TTC549 (cell line): ENCODE data around the gene TNP2.
"Not testable (repeated sequence)": the region's sequence is repeated elsewhere in the genome, so short reads cannot be mapped to it uniquely, and the experiment has no call there.

Experiments used
- FAIRE-seq: peaks from 2 replicates; lab custom pipeline; 2012; peaks lifted over from hg19 to GRCh38; lab: Jason Lieb, UNC

The TNP2 gene

DNA sequence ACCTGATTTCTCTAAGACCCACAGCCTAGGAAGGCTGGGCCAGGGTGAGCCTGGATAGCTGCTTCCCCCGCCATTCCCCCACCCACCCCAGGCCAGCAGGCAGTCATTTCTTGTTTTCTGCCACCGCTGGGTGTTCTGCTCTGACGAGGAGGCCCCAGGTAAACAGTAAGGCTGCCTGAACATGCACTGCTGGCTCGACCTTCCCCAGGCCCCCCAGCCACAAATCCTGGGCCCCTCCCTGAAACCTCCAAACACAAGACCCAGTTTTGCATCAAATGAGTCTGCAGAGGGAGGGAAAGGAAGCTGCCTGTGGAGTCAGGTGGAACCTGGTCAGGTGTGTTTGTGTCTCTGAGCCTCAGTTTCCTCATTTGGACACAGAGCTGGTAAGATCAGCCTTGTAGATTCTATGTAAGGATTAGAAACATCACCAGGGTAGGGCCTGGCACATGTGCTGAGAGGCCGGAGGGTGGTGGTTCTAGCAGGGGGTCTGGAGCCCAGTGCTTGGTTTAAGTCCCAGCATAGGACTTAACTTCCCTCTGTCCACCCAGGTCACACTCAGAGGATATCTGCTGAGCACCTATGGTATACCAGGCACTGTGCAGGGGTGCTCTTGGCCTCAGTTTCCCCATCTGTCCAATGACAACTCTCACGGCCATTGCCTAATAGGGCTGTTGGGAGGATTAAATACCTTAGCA is 30.9 kb upstream of the TNP2 start:
- no peak for FAIRE-seq

DNA sequence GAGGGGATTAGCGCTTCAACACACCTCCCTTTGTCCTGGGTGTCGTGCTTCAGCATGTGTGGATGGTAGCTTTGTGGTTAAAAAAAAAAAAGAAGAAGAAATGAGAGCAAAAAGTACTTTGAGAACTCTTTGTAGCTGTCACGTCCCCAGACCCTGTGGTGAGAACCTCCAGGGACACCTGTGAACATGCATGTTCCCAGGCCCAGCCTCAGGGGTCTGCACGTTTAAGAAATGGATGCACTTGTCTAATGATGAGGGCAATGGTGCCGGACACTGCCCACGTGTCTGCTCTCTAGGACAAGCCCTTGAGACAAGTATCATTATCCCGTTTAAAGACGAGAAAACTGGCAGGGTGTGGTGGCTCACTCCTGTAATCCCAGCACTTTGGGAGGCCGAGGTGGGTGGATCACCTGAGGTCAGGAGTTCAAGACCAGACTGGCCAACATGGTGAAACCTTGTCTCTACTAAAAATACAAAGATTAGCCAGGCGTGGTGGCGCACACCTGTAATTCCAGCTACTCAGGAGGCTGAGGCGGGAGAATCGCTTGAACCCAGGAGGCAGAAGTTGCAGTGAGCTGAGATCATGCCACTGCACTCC is 29.9 kb upstream of the TNP2 start:
- not testable (repeated sequence) for FAIRE-seq

DNA sequence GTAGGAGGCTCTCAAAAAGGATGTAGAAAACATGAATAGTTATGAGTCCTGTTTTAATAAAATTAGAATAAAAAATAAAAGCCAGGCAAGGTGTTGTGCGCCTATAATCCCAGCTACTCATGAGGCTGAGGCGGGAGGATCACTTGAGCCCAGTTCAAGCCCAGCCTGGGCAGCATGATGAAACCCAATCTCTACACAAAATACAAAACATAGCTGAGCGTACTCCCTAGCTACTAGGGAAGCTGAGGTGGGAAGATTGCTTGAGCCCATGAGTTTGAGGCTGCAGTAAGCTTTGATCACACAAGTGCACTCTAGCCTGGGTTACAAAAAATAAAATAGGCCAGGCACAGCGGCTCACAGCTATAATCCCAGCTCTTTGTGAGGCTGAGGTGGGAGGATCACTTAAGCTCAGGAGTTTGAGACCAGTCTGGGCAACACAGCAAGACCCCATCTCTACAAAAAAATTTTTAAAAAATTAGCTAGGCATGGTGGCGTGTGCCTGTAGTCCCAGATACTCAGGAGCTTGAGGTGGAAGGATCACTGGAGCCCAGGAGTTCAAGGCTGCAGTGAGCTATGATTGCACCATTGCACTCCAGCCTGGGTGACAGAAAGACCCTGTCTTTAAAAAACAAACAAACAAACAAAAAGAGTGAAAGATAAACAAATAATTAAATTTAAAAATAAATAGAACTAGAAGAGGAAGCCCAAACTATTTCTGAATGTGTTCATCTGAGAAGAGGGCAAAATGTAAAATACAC is 29.2 kb upstream of the TNP2 start:
- no peak for FAIRE-seq

- FAIRE-seq, result no peak
Measured at GRCh38 chr16:11297492-11298142, 28.5 kb upstream of the TNP2 start.

DNA sequence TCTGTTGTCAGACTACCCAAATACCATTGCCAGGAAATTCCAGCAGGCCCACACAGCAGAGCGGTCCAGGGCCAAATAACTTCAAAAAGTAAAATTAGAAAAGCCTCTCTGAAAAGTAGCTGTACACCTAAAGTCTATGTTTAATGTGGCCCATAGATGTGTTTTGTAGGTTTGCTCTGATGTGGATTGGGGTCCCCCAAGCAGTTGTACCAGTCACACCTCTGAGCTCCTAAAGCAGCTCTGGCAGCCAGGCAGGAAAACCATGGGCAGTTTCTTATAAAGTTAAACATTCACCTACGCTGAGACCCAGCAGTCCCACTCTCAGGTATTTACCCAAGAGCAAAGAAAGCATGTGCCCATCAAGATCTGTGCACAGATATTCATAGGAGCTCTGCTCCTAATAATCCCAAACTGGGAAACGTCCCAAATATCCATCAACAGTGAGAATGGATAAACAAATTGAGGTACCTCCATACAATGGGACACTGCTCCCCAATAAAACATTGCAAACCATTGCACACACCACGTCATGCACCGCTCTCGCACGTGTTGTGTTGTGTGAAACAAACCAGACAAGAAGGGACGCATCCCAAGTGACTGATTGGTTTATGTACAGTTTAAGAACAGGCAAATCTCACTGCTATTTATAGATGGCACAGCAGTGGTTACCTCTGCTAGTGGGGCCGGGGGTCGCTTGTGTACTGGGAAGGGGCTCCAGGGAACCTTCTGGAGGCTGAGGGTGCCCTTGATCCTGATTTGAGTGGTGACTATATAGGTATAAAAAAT is 27.8 kb upstream of the TNP2 start:
- no peak for FAIRE-seq

DNA sequence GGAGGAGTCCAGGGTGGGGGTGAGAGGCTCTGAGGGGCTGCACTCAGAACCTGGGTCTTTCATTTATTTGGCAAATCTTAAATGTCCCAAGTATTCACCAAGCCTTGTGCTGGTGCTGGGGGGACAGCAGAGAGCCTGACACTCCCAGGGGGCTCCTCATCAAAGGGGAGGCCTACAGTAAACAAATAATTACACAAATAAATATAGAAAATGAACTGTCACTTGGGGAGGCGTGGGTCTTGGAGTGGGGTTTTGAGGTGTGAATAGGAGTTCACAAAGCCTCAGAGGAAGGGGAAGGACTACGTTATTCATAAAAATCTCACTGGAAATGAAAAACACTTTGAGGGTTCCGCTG is 27.2 kb upstream of the TNP2 start:
- no peak for FAIRE-seq

DNA sequence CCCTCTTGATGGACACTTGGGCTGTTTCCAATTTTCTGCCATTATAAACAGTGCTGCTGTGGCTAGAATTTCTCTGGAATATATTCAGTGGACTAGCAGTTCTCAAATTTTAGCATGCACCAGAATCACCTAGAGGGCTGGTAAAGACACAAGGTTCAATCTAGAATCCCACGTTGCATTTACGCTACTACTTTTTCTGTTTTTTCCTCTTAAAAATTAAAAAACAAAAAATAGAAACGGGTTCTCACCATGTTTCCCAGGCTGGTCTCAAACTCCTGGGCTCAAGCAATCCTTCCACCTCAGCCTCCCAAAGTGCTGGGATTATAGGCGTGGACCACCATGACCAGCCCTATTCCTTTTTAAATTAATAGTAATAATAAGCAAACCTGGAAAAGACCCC is 26.5 kb upstream of the TNP2 start:
- no peak for FAIRE-seq

GRCh38 chr16:11292076-11292748 is 23.1 kb upstream of the TNP2 start:
- no peak for FAIRE-seq

GRCh38 chr16:11291091-11291703 is 22.1 kb upstream of the TNP2 start:
- FAIRE-seq, result no peak

DNA sequence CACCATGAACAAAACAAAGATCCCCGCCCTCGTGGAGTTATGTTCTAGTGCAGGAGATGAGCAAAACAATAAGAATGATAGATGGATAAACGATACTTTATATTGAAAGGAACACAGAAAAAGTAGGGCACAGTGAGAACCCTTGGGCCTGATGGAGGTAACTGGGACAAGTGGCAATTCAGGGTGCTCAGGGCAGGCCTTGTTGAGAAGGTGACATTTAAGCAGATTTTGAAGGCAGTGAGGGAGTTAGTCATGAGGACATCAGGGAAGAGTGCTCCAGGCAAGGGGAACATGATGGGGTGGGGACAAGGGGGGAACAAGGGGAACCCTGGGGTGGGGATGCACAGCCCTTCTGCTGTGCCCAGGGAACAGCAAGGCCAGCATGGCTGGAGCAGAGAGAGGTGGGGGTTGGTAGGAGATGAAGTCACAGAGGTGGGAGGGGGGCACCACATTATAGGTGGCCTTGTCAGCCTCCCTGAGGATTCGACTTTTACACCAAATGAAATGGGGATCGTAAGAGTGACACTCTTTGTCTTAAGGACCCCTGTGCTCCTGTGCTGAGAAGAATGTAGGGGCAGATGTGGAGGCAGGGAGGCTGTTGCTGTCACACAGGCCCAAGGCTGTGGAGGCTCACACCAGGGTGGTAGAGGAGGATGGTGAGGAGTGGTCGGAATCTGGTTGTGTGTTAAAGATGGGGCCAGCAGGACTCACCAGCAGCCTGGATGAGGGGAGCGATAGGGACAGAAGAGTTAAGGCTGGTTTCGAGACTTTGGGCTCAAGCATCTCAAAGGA is 21.2 kb upstream of the TNP2 start:
- FAIRE-seq, result no peak

DNA sequence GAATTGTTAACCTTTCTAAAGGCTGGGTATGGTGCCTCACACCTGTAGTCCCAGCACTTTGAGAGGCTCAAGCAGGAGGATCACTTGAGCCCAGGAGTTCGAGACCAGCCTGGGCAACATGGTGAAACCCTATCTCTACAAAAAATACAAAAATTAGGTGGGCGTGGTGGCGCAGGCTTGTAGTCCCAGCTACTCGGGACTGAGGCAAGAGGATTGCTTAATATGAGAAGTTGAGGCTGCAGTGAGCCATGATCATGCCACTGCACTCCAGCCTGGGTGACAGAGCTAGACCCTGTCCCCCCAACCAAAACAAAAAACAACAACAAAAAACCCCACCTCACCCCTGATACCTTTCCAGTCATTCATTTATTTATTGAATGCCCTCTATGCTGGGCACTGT is 20.6 kb upstream of the TNP2 start:
- not testable (repeated sequence) for FAIRE-seq

DNA sequence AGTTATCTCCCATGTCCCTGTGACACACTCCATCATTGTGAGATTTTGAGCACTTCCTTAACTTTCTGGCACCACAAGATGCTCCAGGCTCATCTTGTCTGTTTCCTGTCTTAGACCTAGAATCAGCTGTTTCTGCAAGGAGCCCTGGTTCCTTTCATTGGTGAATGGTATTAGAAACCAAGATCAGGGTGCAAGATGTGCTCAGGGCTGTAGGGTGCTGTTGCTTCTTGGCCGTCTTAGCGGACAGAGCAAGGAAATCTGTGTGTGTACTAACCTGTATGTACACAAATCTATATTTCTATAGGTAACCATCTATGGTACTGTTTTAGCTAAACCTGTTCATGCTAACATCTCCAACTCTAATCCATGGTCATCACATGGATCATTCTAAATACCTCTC is 20.1 kb upstream of the TNP2 start:
- no peak for FAIRE-seq

DNA sequence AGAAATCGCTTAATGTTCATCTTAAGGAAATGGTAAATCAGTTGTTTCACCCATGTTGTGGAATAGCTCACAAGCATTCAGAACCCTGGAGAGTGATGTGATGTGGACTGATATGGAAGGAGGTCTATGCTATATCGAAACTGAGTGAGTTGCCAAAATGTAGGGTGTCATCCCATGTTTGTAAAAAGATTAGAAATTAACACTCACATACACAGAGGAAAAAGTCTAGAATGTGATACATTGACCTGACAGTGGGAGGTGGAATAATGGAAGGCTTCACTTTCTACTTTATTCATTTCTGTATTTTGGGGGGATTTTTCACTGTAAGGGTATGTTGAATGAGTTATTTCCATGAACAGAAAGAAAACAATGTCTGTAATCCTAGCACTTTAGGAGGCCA is 16.7 kb upstream of the TNP2 start:
- no peak for FAIRE-seq

DNA sequence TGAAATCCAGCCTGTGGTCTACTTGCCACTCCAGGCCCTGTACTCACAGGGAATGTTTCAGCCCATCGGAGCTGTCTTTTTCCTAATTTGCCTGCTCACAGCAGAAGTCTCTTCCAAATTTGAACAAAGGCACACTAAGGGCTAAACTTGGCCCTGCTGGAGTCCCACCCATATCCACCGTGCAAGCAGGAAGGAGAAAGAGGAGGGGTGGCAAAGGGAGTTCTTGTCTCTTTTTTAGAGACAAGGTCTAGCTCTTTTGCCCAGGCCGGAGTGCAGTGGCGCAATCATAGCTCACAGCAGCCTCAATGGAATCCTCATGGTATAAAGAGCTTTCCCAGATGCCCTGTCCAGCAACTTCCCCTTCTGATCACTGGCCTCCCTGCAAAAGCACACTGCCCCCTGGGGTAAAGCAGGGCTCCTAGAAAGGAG is 14.7 kb upstream of the TNP2 start:
- FAIRE-seq, result no peak

DNA sequence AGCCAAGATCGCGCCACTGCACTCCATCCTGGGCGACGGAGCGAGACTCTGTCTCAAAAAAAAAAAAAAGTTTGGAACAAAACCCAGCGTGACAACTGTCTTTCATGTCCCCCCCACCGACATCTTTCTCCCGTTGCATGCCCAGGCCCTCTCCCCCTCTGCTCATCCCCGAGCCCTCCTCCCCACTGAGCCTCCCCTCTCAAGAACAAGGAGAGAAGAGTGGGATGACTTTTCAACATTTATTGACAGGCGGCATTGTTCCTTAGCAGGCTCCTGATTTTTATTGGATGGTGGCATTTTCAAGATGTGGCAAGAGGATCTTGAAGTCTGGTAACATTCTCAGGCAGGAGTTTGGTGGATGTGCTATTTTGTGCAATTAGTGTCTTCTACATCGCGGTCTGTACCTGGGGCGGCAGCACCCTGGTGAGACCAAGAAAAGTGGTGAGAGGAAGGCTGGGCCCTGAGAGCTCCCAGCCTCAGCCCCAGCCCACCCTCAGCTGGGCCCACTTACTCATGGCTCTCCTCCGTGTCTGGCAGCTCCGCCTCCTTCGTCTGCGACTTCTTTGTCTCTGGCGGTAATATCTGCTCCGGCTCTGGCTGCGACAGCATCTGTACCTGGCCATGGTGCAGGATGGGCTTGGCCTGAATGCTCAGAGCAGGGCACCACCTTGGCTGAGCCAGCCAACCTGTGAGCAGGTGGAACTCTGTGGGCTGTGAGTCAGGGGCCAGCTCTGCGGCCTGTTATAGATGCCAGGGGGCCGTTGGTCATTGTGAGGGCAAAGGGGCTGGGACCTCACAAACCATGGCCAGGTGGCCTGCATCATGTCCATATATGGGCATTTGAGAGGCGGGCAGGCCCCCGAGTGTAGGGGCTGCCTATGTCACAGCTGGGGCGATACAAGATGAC is 11.7 kb upstream of the TNP2 start, which contains the start of gene PRM1:
PRM1 (minus strand) TSS at position 715 of the 907 bp plus-strand sequence; CDS start at position 623, 92 bp downstream.
- no peak for FAIRE-seq

GRCh38 chr16:11278681-11279628 is 9.8 kb upstream of the TNP2 start:
- FAIRE-seq, result no peak

DNA sequence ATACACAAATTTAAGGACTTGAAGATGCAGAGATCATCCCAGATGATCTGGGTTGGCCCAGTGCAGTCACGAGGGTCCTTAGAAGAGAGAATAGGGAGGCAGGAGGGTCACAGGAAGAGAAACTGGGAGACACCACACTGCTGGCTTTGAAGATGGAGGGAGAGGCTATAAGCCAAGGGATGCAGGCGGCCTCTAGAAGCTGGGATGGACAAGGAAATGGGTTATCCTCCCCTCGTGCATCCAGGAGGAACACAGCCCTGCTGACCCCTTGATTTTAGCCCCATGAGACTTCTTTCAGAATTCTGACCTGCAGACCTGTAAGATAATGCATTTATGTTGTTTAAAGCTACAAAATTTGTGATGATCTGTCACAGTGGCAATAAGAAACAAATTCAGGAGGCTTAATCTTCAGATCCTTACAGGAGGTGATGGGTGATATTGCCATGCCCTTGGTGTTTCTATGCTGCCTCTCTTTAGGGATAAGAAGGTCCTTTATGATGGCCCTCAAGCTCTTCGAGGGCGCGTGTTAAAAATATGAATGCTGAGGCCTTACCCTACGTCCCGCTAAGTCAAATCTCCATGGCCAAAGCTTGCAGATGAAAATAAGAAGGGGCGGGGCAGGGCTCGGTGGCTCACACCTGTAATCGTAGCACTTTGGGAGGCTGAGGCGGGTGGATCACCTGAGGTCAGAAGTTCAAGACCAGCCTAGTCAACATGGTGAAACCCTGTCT is 8.6 kb upstream of the TNP2 start:
- no peak for FAIRE-seq
